Endothelial cell of umbilical vein (primary cell): Measurements from ENCODE around the gene GLI3.

Experiments
- EZH2 ChIP-seq: IDR thresholded peaks from 2 replicates; pipeline ENCODE4 v1.6.1; 2012; ENCODE audit warnings: borderline replicate concordance, low read depth, mild to moderate bottlenecking, moderate library complexity, low read length, inconsistent platforms; ENCODE audit not compliant: severe bottlenecking
- GATA2 ChIP-seq: IDR thresholded peaks from 2 replicates; pipeline ENCODE4 v1.7.0; 2011; ENCODE audit warnings: low read depth, mild to moderate bottlenecking, moderate library complexity, mixed read lengths, low read length; ENCODE audit not compliant: insufficient read length, insufficient read depth
- JUN ChIP-seq: IDR thresholded peaks from 2 replicates; pipeline ENCODE4 v1.6.1; 2011; ENCODE audit warnings: borderline replicate concordance, low read depth; ENCODE audit not compliant: insufficient read length, insufficient read depth
- MYC ChIP-seq: IDR thresholded peaks from one replicate; pipeline ENCODE4 v1.6.1; 2011; ENCODE audit warnings: mild to moderate bottlenecking, low read depth, low read length
- POLR2A ChIP-seq: IDR thresholded peaks from 2 replicates; pipeline ENCODE4 v1.6.1; 2012; ENCODE audit warnings: low read depth, mild to moderate bottlenecking, control low read depth, low read length
- POLR2AphosphoS5 ChIP-seq: IDR thresholded peaks from 2 replicates; pipeline ENCODE4 v1.6.1; 2012; ENCODE audit warnings: low read depth, mild to moderate bottlenecking, control low read depth, low read length, moderate library complexity; ENCODE audit not compliant: insufficient read depth
- TF ChIP-seq, protein P1 (sequence below), 2 donors: IDR thresholded peaks; 1 replicate in 1 of 2; 2 replicates in 1 of 2; pipeline ENCODE4 v1.5.1; 2011; ENCODE audit warnings: low read length in 2 of 2, mild to moderate bottlenecking in 2 of 2, moderate library complexity in 2 of 2, control low read depth in 1 of 2, inconsistent platforms in 1 of 2, low read depth in 1 of 2; ENCODE audit not compliant: insufficient read depth in 1 of 2; ENCODE audit errors: extremely low read depth in 1 of 2
- TF ChIP-seq, protein P2 (sequence below): IDR thresholded peaks from 2 replicates; pipeline ENCODE4 v1.6.1; 2011; ENCODE audit not compliant: insufficient read depth, insufficient read length

DNA sequence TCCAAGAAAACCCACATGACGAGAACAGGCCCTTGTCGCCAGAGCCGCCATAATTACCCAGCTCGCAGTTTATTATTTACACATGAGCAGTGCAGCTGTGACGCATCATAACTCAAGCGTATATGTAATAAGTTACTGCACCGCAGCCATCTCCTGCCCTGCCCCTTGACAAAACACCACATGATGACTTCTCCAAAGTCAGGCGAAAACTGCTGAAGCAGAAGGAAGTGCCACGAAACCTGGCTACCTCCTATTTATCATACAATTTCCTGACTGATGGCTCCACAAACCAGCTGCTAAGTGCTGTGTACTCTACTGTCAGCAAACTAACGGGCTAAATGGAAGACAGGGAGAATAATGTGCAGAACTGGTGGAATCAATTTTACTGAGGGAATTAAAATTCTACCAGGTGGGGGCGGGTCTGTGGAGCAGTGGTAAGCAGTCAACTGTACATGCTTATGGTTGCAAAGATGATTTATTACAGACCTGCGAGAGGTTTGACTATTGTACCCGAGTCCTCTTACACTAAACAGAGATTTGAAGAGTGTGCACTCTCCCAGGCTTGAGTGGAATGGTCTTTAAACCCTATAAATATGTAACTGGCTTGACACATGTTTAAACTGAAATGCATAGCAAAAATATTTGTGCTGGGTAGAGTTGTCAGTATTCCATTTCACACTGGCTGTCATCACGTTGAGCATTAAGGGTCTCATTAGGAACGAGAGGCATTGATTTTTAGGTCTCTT, 156.0 kb downstream of the GLI3 start:
- TF ChIP-seq POLR2A (no peak), EZH2 (no peak), POLR2AphosphoS5 (no peak), JUN (no peak), MYC (no peak), GATA2 (no peak)
- TF ChIP-seq, protein P1, sequence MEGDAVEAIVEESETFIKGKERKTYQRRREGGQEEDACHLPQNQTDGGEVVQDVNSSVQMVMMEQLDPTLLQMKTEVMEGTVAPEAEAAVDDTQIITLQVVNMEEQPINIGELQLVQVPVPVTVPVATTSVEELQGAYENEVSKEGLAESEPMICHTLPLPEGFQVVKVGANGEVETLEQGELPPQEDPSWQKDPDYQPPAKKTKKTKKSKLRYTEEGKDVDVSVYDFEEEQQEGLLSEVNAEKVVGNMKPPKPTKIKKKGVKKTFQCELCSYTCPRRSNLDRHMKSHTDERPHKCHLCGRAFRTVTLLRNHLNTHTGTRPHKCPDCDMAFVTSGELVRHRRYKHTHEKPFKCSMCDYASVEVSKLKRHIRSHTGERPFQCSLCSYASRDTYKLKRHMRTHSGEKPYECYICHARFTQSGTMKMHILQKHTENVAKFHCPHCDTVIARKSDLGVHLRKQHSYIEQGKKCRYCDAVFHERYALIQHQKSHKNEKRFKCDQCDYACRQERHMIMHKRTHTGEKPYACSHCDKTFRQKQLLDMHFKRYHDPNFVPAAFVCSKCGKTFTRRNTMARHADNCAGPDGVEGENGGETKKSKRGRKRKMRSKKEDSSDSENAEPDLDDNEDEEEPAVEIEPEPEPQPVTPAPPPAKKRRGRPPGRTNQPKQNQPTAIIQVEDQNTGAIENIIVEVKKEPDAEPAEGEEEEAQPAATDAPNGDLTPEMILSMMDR (IDR thresholded peaks at IDR 0.05; ENCODE audit: extremely low read depth in 1 of 2, insufficient read depth in 1 of 2, low read depth in 1 of 2, low read length in 2 of 2): no peak
- TF ChIP-seq, protein P2, sequence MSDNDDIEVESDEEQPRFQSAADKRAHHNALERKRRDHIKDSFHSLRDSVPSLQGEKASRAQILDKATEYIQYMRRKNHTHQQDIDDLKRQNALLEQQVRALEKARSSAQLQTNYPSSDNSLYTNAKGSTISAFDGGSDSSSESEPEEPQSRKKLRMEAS: no peak
